Head of caudate nucleus (tissue), 42 donors: ENCODE data around the gene PIK3C2B.

Source experiments
- DNase-seq, 42 donors: peaks; one replicate each; pipeline versions ENCODE4 v3.0.0 to v3.0.0-alpha.2; 2020 to 2021; ENCODE audit warnings: mixed read lengths in 7 of 42
- intact Hi-C: fragments of 100-400 bp; cut with DNase I; formaldehyde crosslinking; loops from one replicate; pipeline ENCODE4 v1.15.0; 2022

PIK3C2B gene

GRCh38 chr1:204449678-204450280 is 44.8 kb downstream of the PIK3C2B start:
- DNase-seq: no peak
- intact Hi-C loops: loop anchor here (5.0 kb wide), 1 partner anchor 53 kb away; no protein-coding TSS in a partner anchor

- no peak for DNase-seq
- intact Hi-C loops: loop anchor here (5.0 kb wide), 1 partner anchor 53 kb away; no protein-coding TSS in a partner anchor
Measured at GRCh38 chr1:204448991-204449677, 45.5 kb downstream of the PIK3C2B start.

- intact Hi-C loops: loop anchor here (5.0 kb wide), 1 partner anchor 54 kb away; no protein-coding TSS in a partner anchor
- no peak for DNase-seq
Measured at GRCh38 chr1:204448344-204448964, 46.2 kb downstream of the PIK3C2B start.

- intact Hi-C loops: loop anchor here (5.0 kb wide), 1 partner anchor 55 kb away; no protein-coding TSS in a partner anchor
- no peak for DNase-seq
Measured at GRCh38 chr1:204447736-204448135, 46.9 kb downstream of the PIK3C2B start.

- intact Hi-C loops: loop anchor here (5.0 kb wide), 1 partner anchor 55 kb away; no protein-coding TSS in a partner anchor
- no peak for DNase-seq
Measured at GRCh38 chr1:204447190-204447589, 47.4 kb downstream of the PIK3C2B start.

GRCh38 chr1:204446413-204447111 is 48.0 kb downstream of the PIK3C2B start:
- intact Hi-C loops: loop anchor here (5.0 kb wide), 1 partner anchor 56 kb away; no protein-coding TSS in a partner anchor
- peak; percentile 42 to 93 (median 80) for DNase-seq

GRCh38 chr1:204445860-204446412 is 48.7 kb downstream of the PIK3C2B start:
- intact Hi-C loops: loop anchor here (5.0 kb wide), 1 partner anchor 56 kb away; no protein-coding TSS in a partner anchor
- peak in 25 of 42 donors; percentile 9 to 76 (median 47) for DNase-seq
